Coronary artery (tissue), 2 donors: ENCODE data around the gene KIR3DL3.
"Not testable (repeated sequence)": the region's sequence is repeated elsewhere in the genome, so short reads cannot be mapped to it uniquely, and the experiment has no call there.

Experiments
- DNase-seq: peaks from one replicate; pipeline ENCODE4 v3.0.0-alpha.2; 2017; ENCODE audit warnings: low spot score
- H3K27ac ChIP-seq, 2 donors: fragments of 200-600 bp; sonication (generic); one replicate each; pipeline ENCODE4 v1.5.1; 2016 to 2019
- H3K4me3 ChIP-seq: fragments of 200-600 bp; sonication (generic); 2 replicates; pipeline ENCODE4 v1.5.1; 2016; ENCODE audit warnings: mild to moderate bottlenecking, moderate library complexity
- CTCF ChIP-seq: fragments of 200-600 bp; sonication (generic); IDR thresholded peaks from one replicate; pipeline ENCODE4 v1.5.1; 2019; ENCODE audit warnings: antibody characterized with exemption

The KIR3DL3 gene

GRCh38 chr19:54731191-54731590, 6.9 kb downstream of the KIR3DL3 start:
- Histone ChIP-seq H3K4me3 (no peak overlapping the region), H3K27ac (no peak overlapping the region)
- DNase-seq = peak; percentile 19
- TF ChIP-seq CTCF = no peak

GRCh38 chr19:54738306-54738705, 14.1 kb downstream of the KIR3DL3 start, which contains the start of gene KIR2DL3:
Gene KIR2DL3 (plus strand): TSS chr19:54738513. CDS start chr19:54738546, 33 bp downstream.
- H3K27ac ChIP-seq, H3K4me3 ChIP-seq, DNase-seq: not testable (repeated sequence)

- Histone ChIP-seq H3K27ac (no peak overlapping the region), H3K4me3 (no peak overlapping the region)
- no peak for DNase-seq
- TF ChIP-seq CTCF = no peak
Measured at GRCh38 chr19:54738715-54739114, 14.5 kb downstream of the KIR3DL3 start.

- DNase-seq = no peak
- Histone ChIP-seq H3K4me3 (no peak overlapping the region), H3K27ac (no peak overlapping the region)
- no peak for TF ChIP-seq CTCF
Measured at GRCh38 chr19:54739587-54740497, 15.6 kb downstream of the KIR3DL3 start.

- DNase-seq, H3K27ac ChIP-seq, H3K4me3 ChIP-seq: not testable (repeated sequence)
Measured at GRCh38 chr19:54741950-54742349, 17.7 kb downstream of the KIR3DL3 start.

- H3K4me3 ChIP-seq, H3K27ac ChIP-seq: not testable (repeated sequence)
- peak; percentile 46 for DNase-seq
Measured at GRCh38 chr19:54744080-54744479, 19.8 kb downstream of the KIR3DL3 start.

GRCh38 chr19:54747614-54748322, 23.5 kb downstream of the KIR3DL3 start:
- not testable (repeated sequence) for DNase-seq, H3K4me3 ChIP-seq, H3K27ac ChIP-seq

- DNase-seq = not testable (repeated sequence)
Measured at GRCh38 chr19:54750276-54750675, 26.0 kb downstream of the KIR3DL3 start.

GRCh38 chr19:54756204-54757110, 32.2 kb downstream of the KIR3DL3 start:
- H3K27ac ChIP-seq, DNase-seq, H3K4me3 ChIP-seq: not testable (repeated sequence)

More at GRCh38 chr19:54750276-54750675, 26.0 kb downstream of the KIR3DL3 start:
- not testable (repeated sequence) for H3K4me3 ChIP-seq, H3K27ac ChIP-seq

- not testable (repeated sequence) for DNase-seq, H3K27ac ChIP-seq, H3K4me3 ChIP-seq
Measured at GRCh38 chr19:54758577-54758976, 34.3 kb downstream of the KIR3DL3 start.

GRCh38 chr19:54764219-54764618, 40.0 kb downstream of the KIR3DL3 start:
- not testable (repeated sequence) for DNase-seq

GRCh38 chr19:54766464-54766863, 42.2 kb downstream of the KIR3DL3 start:
- H3K27ac ChIP-seq, H3K4me3 ChIP-seq, DNase-seq: not testable (repeated sequence)

More at GRCh38 chr19:54764219-54764618, 40.0 kb downstream of the KIR3DL3 start:
- H3K27ac ChIP-seq, H3K4me3 ChIP-seq: not testable (repeated sequence)

- DNase-seq, H3K27ac ChIP-seq, H3K4me3 ChIP-seq: not testable (repeated sequence)
Measured at GRCh38 chr19:54769646-54770045, 45.4 kb downstream of the KIR3DL3 start, which contains the start of gene KIR2DL1. Gene KIR2DL1 (plus strand): TSS chr19:54769793. CDS start chr19:54769851, 58 bp downstream.

GRCh38 chr19:54770511-54770910, 46.3 kb downstream of the KIR3DL3 start:
- not testable (repeated sequence) for H3K27ac ChIP-seq, DNase-seq, H3K4me3 ChIP-seq
